ENCODE measurements around the gene OR10V1.

DNA sequence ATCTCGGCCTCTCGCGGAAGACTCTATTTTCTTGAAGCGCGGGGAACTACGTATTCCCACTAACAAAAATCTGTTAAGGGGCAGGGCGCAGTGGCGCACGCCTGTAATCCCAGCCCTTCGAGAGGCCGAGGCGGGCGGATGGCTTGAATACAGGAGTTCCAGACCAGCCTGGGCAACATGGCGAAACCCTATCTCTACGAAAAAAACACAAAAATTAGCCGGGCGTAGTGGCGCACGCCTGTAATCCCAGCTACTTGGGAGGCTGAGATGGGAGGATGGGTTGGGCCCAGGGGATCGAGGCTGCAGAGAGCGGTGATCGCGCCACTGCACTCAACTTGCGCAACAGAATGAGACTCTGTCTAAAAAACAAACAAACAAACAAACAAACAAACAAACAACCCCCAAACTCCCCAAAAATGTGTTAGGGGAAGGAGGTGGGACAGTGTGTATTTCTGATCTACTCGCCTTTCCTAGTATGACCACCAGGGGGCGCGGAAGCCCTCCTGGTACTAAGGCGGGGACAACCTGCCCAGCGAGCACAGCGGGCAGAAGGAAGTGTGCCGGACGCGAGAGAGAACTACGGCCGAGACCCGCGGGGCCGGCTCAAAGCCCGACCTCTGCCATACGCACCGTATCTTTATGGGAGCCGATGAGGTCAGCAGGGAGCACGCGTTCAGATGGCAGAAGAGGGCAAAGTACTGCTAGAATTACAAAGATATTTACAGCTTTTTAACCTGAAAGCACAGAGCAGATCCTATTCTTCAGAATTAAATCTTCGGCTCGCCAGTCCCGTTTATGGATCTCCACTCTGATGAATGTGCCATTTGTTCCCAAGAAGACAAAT, 40.2 kb upstream of the OR10V1 start:
- TF ChIP-seq, protein P1, sequence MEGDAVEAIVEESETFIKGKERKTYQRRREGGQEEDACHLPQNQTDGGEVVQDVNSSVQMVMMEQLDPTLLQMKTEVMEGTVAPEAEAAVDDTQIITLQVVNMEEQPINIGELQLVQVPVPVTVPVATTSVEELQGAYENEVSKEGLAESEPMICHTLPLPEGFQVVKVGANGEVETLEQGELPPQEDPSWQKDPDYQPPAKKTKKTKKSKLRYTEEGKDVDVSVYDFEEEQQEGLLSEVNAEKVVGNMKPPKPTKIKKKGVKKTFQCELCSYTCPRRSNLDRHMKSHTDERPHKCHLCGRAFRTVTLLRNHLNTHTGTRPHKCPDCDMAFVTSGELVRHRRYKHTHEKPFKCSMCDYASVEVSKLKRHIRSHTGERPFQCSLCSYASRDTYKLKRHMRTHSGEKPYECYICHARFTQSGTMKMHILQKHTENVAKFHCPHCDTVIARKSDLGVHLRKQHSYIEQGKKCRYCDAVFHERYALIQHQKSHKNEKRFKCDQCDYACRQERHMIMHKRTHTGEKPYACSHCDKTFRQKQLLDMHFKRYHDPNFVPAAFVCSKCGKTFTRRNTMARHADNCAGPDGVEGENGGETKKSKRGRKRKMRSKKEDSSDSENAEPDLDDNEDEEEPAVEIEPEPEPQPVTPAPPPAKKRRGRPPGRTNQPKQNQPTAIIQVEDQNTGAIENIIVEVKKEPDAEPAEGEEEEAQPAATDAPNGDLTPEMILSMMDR (IDR thresholded peaks at IDR 0.05 in 8 of 11, conservative IDR thresholded peaks at IDR 0.05 in 3 of 11): peak; percentile 82 to 95 (median 93)
- TF ChIP-seq POLR2AphosphoS5 (IDR thresholded peaks at IDR 0.05): peak; percentile 74 to 81 (median 75)
- TF ChIP-seq POLR2A (IDR thresholded peaks at IDR 0.05): no peak

Data from spleen (tissue), 7 donors.